Uterus (tissue), 4 donors: Measurements from ENCODE around the gene CA14. TPM values are rescaled to one million over a fixed set of nuclear protein-coding genes. Genes with fewer than 3 reads are reported as not detected.
A peak's percentile ranks its signal among the peaks of the same experiment; 100 is the strongest.

Source experiments
- DNase-seq, 2 donors: peaks; one replicate each; pipeline ENCODE4 v3.0.0-alpha.2; 2019 to 2020
- H3K27ac ChIP-seq, 2 donors: fragments of 200-600 bp; sonication (generic); 1 replicate in 1 of 2; 2 replicates in 1 of 2; pipeline ENCODE4 v1.5.1; 2016 to 2018
- H3K27me3 ChIP-seq, 2 donors: fragments of 200-600 bp; sonication (generic); one replicate each; pipeline ENCODE4 v1.5.1; 2018 to 2019; ENCODE audit warnings: control low read depth in 1 of 2
- H3K36me3 ChIP-seq, 2 donors: fragments of 200-600 bp; sonication (generic); one replicate each; pipeline ENCODE4 v1.5.1; 2019; ENCODE audit warnings: control low read depth in 1 of 2
- H3K4me1 ChIP-seq, 2 donors: fragments of 200-600 bp; sonication (generic); one replicate each; pipeline ENCODE4 v1.5.1; 2018 to 2019; ENCODE audit warnings: control low read depth in 1 of 2
- H3K4me3 ChIP-seq, 2 donors: fragments of 200-600 bp; sonication (generic); 1 replicate in 1 of 2; 2 replicates in 1 of 2; pipeline ENCODE4 v1.5.1; 2018 to 2019; ENCODE audit warnings: mild to moderate bottlenecking in 1 of 2
- H3K9me3 ChIP-seq, 2 donors: fragments of 200-600 bp; sonication (generic); one replicate each; pipeline ENCODE4 v1.5.1; 2019; ENCODE audit warnings: control low read depth in 1 of 2
- POLR2A ChIP-seq, 2 donors: fragments of 450-650 bp; IDR thresholded peaks; one replicate each; pipeline ENCODE4 v1.6.1; 2016; ENCODE audit warnings: antibody characterized with exemption in 2 of 2, mild to moderate bottlenecking in 1 of 2, moderate library complexity in 1 of 2
- intact Hi-C: fragments of 100-400 bp; cut with DNase I; formaldehyde crosslinking; loops from one replicate; pipeline ENCODE4 v1.15.1; 2023; ENCODE audit warnings: low total_unique reads
- total RNA-seq, 4 donors: library from RNA; depleted of rRNA in 3 of 4; stranded (reverse); fragments of >200 nt in 3 of 4; gene quantifications; one replicate each; pipeline versions ENCODE4 v1.1.0 to v1.2.4, GENCODE V29; 2014 to 2023
- TF ChIP-seq, protein P1 (sequence below), 4 experiments: fragments of 200-600 bp in 2 of 4; fragments of 450-650 bp in 2 of 4; sonication (generic) in 2 of 4; IDR thresholded peaks; one replicate each; pipeline ENCODE4 v1.5.1; 2016 to 2019; ENCODE audit warnings: antibody characterized with exemption in 4 of 4, mild to moderate bottlenecking in 2 of 4, moderate library complexity in 1 of 4
- donor health status: DM: yes; HTN: yes; CAD: no.

Gene CA14
- total RNA-seq, 4 donors from 2014 or later: 0.88 to 0.90 TPM; not detected in 2

DNA sequence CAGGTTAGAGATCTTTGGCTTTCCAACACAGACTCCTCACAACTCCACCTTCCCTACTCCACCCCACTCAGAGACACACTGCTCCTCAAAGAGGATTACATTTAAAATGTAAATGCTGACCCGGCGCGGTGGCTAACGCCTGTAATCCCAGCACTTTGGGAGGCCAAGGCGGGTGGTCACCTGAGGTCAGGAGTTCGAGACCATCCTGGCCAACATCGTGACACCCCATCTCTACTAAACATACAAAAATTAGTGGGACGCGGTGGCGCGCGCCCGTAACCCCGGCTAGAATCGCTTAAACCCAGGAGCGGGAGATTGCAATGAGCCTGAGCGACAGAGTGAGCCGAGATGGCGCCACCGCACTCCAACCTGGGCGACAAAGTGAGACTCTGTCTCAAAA lies 19.8 kb upstream of the CA14 start:
- H3K4me1 ChIP-seq: peaks cover 0 to 6% of the 10 kb centered on the region in 2 donors
- TF ChIP-seq, protein P1, sequence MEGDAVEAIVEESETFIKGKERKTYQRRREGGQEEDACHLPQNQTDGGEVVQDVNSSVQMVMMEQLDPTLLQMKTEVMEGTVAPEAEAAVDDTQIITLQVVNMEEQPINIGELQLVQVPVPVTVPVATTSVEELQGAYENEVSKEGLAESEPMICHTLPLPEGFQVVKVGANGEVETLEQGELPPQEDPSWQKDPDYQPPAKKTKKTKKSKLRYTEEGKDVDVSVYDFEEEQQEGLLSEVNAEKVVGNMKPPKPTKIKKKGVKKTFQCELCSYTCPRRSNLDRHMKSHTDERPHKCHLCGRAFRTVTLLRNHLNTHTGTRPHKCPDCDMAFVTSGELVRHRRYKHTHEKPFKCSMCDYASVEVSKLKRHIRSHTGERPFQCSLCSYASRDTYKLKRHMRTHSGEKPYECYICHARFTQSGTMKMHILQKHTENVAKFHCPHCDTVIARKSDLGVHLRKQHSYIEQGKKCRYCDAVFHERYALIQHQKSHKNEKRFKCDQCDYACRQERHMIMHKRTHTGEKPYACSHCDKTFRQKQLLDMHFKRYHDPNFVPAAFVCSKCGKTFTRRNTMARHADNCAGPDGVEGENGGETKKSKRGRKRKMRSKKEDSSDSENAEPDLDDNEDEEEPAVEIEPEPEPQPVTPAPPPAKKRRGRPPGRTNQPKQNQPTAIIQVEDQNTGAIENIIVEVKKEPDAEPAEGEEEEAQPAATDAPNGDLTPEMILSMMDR (IDR thresholded peaks at IDR 0.05): no peak
- no peak for TF ChIP-seq POLR2A (IDR thresholded peaks at IDR 0.05)
- no peaks in the 10 kb centered on the region for H3K9me3 ChIP-seq
- intact Hi-C loops: no loop called here
- H3K27ac ChIP-seq: no peak overlapping the region
- H3K4me3 ChIP-seq: no peak overlapping the region
- no peaks in the 10 kb centered on the region for H3K36me3 ChIP-seq
- no peaks in the 10 kb centered on the region for H3K27me3 ChIP-seq
- no peak for DNase-seq

DNA sequence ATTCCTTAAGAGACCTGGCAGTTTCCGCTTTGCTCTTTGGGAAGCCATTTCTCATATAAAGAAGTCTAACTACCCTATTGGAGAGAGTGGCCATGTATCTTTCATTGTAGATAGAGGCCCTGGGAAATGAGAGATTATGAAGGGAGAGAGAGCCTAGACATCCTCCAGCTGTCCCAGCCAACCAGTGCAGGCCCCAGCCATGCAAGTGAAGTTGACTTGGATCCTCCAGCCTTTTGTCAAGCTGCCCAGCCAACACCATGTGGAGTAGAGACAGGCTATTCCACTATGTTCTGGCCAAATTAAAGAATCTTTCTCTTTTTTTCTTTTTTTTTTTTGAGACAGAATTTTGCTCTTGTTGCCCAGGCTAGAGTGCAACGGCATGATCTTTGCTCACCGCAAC lies 14.6 kb upstream of the CA14 start:
- Histone ChIP-seq H3K4me3 (no peak overlapping the region), H3K27me3 (no peaks in the 10 kb centered on the region), H3K27ac (no peak overlapping the region), H3K9me3 (no peaks in the 10 kb centered on the region), H3K4me1 (no peaks in the 10 kb centered on the region), H3K36me3 (no peaks in the 10 kb centered on the region)
- DNase-seq: no peak
- no peak for TF ChIP-seq POLR2A (IDR thresholded peaks at IDR 0.05)
- TF ChIP-seq, protein P1 (IDR thresholded peaks at IDR 0.05): no peak
- intact Hi-C loops: no loop called here

DNA sequence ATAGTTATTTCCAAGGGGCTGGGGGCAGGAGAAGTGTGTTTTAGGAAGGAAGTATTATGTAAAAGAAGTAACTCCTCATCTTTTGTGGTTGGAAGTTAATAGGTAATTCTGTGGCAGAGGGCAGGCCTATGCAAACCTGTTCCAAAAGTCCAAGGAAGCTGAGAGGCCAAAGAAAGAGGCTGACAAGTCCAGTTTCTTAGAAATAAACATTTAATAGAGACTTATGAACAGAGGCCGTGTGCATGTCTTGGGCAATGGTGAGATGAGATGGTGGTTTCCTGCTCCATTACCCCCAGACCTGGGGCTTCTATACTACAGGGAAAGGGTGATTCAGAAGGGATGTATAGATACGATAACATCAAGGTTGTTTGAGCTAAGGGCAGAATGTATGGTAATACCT lies 7.6 kb upstream of the CA14 start:
- no peak overlapping the region for H3K4me3 ChIP-seq
- intact Hi-C loops: no loop called here

DNA sequence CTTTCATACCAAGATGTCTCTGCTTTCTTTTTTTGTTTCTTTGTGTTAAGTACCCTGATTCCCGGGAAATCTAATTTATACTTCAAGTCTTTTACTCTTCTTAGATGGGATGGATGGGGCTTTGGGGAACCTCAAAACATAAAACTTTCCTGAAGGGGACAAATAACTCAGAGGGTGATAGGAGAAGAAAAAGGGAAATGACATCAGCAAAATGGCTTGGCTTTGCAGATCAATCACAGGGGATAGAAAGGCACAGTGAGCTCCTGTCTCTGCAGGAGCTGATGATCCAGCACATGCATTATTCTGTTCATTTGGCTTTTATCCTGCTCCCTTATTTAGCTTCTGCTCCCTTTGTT lies 1.4 kb upstream of the CA14 start:
- Histone ChIP-seq H3K9me3 (no peaks in the 10 kb centered on the region), H3K4me1 (peaks cover 0 to 8% of the 10 kb centered on the region in 2 donors), H3K27me3 (no peaks in the 10 kb centered on the region), H3K4me3 (peak overlapping the region in 1 of 2 donors; percentile 17), H3K27ac (peak overlapping the region in 1 of 2 donors; percentile 67), H3K36me3 (no peaks in the 10 kb centered on the region)
- TF ChIP-seq POLR2A (IDR thresholded peaks at IDR 0.05): no peak
- TF ChIP-seq, protein P1 (IDR thresholded peaks at IDR 0.05): no peak
- DNase-seq: no peak
- intact Hi-C loops: no loop called here

More for the DNA sequence above, 7.6 kb upstream of the CA14 start:
- no peak overlapping the region for H3K27ac ChIP-seq
- TF ChIP-seq POLR2A (IDR thresholded peaks at IDR 0.05): no peak
- TF ChIP-seq, protein P1 (IDR thresholded peaks at IDR 0.05): no peak
- no peaks in the 10 kb centered on the region for H3K4me1 ChIP-seq
- H3K36me3 ChIP-seq: no peaks in the 10 kb centered on the region
- no peaks in the 10 kb centered on the region for H3K27me3 ChIP-seq
- H3K9me3 ChIP-seq: no peaks in the 10 kb centered on the region
- no peak for DNase-seq

DNA sequence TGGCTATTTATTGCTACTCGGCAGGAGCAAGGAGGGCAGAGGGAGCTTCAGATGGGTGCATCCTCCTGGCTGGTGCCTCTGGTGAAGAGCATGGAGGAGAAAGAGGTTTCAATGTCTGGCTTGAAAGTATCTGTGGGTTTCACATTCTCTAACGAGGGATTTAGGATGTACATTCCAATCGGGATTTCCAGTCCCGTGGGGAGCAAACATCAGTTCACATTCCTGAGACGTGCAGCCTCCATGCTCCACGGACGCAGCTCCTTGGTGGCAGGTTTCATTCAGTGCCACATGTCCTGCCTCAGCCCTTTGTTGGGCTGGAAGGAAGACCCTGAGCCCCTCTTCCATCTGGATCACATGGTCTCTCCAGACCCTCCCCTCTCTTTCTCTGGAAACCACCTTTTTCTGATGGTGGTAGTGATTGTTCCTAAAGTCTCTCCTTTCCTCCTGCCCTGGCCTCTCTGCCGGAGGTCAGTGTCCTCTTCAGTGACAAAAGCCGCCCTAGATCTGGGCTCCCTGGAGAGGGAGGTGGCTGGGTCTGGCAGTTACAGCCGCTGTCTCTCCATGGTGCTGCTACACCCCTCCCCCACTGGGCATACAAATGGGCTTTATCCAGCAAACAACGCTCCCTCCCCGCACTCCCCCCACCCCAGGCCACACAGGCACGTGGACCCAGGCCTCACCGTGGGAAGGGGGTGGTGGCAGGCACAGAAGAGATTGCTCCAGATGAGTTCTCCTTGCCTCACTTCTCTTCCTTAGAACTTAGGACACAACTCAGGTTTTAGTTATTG lies 826 bp upstream of the CA14 start:
- H3K27ac ChIP-seq: no peak overlapping the region
- H3K27me3 ChIP-seq: no peaks in the 10 kb centered on the region
- no peaks in the 10 kb centered on the region for H3K9me3 ChIP-seq
- no peak for DNase-seq
- intact Hi-C loops: no loop called here
- no peaks in the 10 kb centered on the region for H3K36me3 ChIP-seq
- no peak overlapping the region for H3K4me3 ChIP-seq
- H3K4me1 ChIP-seq: peaks cover 0 to 8% of the 10 kb centered on the region in 2 donors
- TF ChIP-seq POLR2A (IDR thresholded peaks at IDR 0.05): no peak
- TF ChIP-seq, protein P1 (IDR thresholded peaks at IDR 0.05): no peak
